ENCODE data around the gene GGTLC3. TPM values are rescaled to one million over a fixed set of nuclear protein-coding genes. Genes with fewer than 3 reads are reported as not detected.
A peak's percentile ranks its signal among the peaks of the same experiment; 100 is the strongest.
"Not testable (repeated sequence)": the region's sequence is repeated elsewhere in the genome, so short reads cannot be mapped to it uniquely, and the experiment has no call there.

The GGTLC3 gene
- total RNA-seq, 1 donor from 2014 or later = not detected

DNA sequence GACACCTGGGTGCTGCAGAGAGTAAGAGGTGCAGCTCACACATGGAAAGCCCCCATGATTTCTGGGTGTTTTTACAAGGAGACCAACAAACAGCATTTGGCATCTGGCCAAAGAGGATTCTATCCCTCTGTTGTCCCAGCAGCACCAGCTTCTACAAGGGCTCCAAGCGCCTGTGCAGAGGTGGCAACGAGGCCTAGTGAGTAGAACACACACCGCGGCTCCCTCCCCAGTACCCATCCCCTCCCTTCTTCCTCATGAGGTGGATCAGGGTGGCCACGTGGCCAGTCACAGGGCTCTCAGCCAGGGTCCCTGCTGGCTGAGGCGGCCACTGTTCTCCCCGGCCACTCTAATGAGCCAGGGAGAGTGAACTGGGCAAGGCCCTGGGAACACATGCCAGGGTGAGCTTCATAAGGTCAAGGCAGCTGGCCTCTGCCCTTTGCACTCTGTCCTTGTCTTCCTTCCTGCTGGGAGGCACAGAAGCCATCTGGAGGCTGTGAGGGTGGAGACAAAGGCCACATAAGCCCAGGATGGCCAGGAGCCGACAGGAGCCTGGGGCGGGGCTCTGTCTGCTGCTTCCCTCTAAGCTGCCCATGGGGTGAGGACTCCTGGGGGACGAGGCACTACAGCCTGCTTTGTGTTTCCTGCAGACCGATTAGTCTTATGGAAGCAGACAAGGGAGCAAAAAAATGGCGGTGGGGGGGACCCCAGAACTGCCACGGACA is 31.7 kb upstream of the GGTLC3 start:
- not testable (repeated sequence) for H3K36me3 ChIP-seq; H3K27ac ChIP-seq; H2AFZ ChIP-seq (replicated peaks); H3K4me1 ChIP-seq; H4K20me1 ChIP-seq (ENCODE audit: low read depth); H3K4me2 ChIP-seq; H3K27me3 ChIP-seq; H3K27ac Mint-ChIP-seq; H3K9me3 Mint-ChIP-seq; H3K79me2 ChIP-seq (ENCODE audit: low read depth); H3K4me3 ChIP-seq; DNase-seq (ENCODE audit: low spot score); H3K4me1 Mint-ChIP-seq; H3K9me3 ChIP-seq (ENCODE audit: low read depth); H3K27me3 Mint-ChIP-seq (ENCODE audit: insufficient read depth, low read depth); H3K9ac ChIP-seq; H3F3A ChIP-seq (ENCODE audit: low read depth); H3K4me3 Mint-ChIP-seq; H3K36me3 Mint-ChIP-seq

DNA sequence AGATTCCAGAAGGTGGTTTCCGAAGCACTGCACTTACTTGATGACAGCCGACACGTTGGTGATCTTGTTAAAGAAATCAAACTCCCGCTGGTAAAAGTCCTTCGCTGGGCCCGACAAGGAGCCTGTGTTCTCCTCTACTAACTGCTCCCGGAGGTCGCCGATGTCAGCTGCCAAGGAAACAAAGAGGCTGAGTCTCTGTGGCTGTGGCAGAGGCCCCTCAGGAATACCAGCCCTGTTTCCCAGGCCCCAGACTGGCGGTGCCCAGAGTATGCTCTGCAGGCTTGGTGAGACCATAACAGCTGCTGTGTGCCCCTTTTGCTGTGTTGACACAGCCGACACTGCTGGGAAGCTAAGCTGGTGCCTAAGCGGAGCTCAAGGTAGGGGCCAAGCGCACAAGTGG is 26.7 kb upstream of the GGTLC3 start:
- H3K4me2 ChIP-seq; H3K4me1 ChIP-seq; H2AFZ ChIP-seq (replicated peaks); H3K27me3 Mint-ChIP-seq (ENCODE audit: insufficient read depth, low read depth); H3K4me3 Mint-ChIP-seq; H4K20me1 ChIP-seq (ENCODE audit: low read depth); H3F3A ChIP-seq (ENCODE audit: low read depth); H3K36me3 ChIP-seq; H3K27ac ChIP-seq; H3K27me3 ChIP-seq; H3K36me3 Mint-ChIP-seq; H3K9me3 ChIP-seq (ENCODE audit: low read depth); H3K27ac Mint-ChIP-seq; H3K9me3 Mint-ChIP-seq; H3K79me2 ChIP-seq (ENCODE audit: low read depth); H3K4me3 ChIP-seq; H3K9ac ChIP-seq; H3K4me1 Mint-ChIP-seq; DNase-seq (ENCODE audit: low spot score): not testable (repeated sequence)

- H3K27ac ChIP-seq; DNase-seq (ENCODE audit: low spot score); H3K4me1 ChIP-seq; H3K36me3 ChIP-seq; H2AFZ ChIP-seq (replicated peaks); H3K79me2 ChIP-seq (ENCODE audit: low read depth); H3K36me3 Mint-ChIP-seq; H3K9me3 Mint-ChIP-seq; H3K27me3 ChIP-seq; H4K20me1 ChIP-seq (ENCODE audit: low read depth); H3F3A ChIP-seq (ENCODE audit: low read depth); H3K4me3 ChIP-seq; H3K27me3 Mint-ChIP-seq (ENCODE audit: insufficient read depth, low read depth); H3K9me3 ChIP-seq (ENCODE audit: low read depth); H3K4me2 ChIP-seq; H3K4me1 Mint-ChIP-seq; H3K4me3 Mint-ChIP-seq; H3K27ac Mint-ChIP-seq; H3K9ac ChIP-seq: not testable (repeated sequence)
These were observed 25.4 kb upstream of the GGTLC3 start for GRCh38 chr22:18543400-18543799.

GRCh38 chr22:18539994-18540393 is 22.0 kb upstream of the GGTLC3 start:
- not testable (repeated sequence) for H3K9me3 ChIP-seq (ENCODE audit: low read depth); DNase-seq (ENCODE audit: low spot score); H3K27me3 ChIP-seq; H3K27ac ChIP-seq; H3K4me2 ChIP-seq; H3K4me3 ChIP-seq; H3K27me3 Mint-ChIP-seq (ENCODE audit: insufficient read depth, low read depth); H4K20me1 ChIP-seq (ENCODE audit: low read depth); H3K9ac ChIP-seq; H3K4me1 Mint-ChIP-seq; H3K79me2 ChIP-seq (ENCODE audit: low read depth); H3K4me3 Mint-ChIP-seq; H3F3A ChIP-seq (ENCODE audit: low read depth); H3K4me1 ChIP-seq; H3K27ac Mint-ChIP-seq; H3K36me3 Mint-ChIP-seq; H3K9me3 Mint-ChIP-seq; H2AFZ ChIP-seq (replicated peaks); H3K36me3 ChIP-seq

GRCh38 chr22:18534315-18534714 is 16.4 kb upstream of the GGTLC3 start:
- H3K27me3 Mint-ChIP-seq (ENCODE audit: insufficient read depth, low read depth); H3K4me2 ChIP-seq; DNase-seq (ENCODE audit: low spot score); H3F3A ChIP-seq (ENCODE audit: low read depth); H3K36me3 ChIP-seq; H3K79me2 ChIP-seq (ENCODE audit: low read depth); H3K36me3 Mint-ChIP-seq; H3K4me3 Mint-ChIP-seq; H3K27me3 ChIP-seq; H3K27ac Mint-ChIP-seq; H3K9me3 Mint-ChIP-seq; H3K4me1 ChIP-seq; H3K4me1 Mint-ChIP-seq; H3K27ac ChIP-seq; H3K9me3 ChIP-seq (ENCODE audit: low read depth); H2AFZ ChIP-seq (replicated peaks); H4K20me1 ChIP-seq (ENCODE audit: low read depth); H3K9ac ChIP-seq; H3K4me3 ChIP-seq: not testable (repeated sequence)

DNA sequence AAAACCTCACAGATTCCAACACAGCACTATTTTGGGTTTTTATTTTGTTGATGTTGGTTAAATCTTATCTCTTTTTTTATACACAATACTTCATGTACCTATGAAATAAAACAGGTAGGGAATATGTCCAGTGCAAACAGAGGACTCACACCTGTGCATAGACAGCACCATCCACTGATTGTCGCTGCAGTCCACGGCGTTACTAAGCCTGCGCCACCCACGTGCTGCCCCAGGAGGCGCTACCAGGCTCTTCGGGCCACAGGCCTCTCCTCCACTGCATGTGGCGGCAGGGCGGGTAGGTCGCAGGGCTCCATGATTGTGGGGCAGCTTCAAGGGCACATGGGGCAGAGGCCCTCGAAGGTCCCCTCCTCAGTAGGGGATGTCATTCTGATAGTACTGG is 15.7 kb upstream of the GGTLC3 start:
- H3K79me2 ChIP-seq (ENCODE audit: low read depth); H4K20me1 ChIP-seq (ENCODE audit: low read depth); H3K4me3 ChIP-seq; H3K4me1 ChIP-seq; H3K27ac ChIP-seq; DNase-seq (ENCODE audit: low spot score); H3K9me3 ChIP-seq (ENCODE audit: low read depth); H3F3A ChIP-seq (ENCODE audit: low read depth); H3K9ac ChIP-seq; H3K4me2 ChIP-seq; H3K4me1 Mint-ChIP-seq; H3K27ac Mint-ChIP-seq; H3K9me3 Mint-ChIP-seq; H3K27me3 Mint-ChIP-seq (ENCODE audit: insufficient read depth, low read depth); H2AFZ ChIP-seq (replicated peaks); H3K36me3 Mint-ChIP-seq; H3K4me3 Mint-ChIP-seq; H3K27me3 ChIP-seq; H3K36me3 ChIP-seq: not testable (repeated sequence)

DNA sequence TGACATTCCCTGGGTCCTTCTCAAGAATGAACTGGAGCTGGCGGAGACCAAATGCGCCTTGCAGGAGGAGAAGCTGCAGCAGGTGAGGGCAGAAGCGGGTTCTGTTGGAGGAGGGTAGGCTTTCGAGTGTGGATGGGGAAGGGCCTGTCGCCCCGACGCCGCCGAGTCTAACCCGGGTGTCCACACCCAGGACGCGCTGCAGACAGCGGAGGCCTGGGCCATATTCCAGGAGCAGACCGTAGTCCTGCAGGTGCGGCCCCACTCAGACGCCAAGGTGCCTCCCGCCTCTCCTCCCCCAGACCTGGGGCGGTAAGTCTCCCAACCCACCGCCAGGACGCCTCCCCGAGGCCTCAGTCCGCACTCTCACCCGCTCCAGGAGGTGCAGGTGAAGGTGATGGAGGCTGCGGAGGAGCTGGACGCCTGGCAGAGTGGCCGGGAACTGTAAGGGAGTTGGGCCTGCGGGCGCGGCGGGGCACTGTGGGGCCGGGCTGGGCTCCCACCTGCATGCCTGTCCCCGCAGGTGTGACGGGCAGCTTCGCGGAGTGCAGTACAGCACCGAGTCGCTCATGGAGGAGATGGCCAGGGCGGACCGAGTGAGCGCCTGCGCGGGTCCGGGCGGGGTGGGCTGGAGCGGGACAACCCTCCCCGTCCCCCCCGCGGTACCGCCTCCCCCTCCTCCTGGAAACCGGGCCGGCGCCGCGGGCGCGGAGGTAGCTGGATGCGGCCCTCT is 11.6 kb upstream of the GGTLC3 start:
- not testable (repeated sequence) for H3K27me3 ChIP-seq

GRCh38 chr22:18528597-18529415 is 10.8 kb upstream of the GGTLC3 start:
- not testable (repeated sequence) for H3K36me3 ChIP-seq; H3K27ac ChIP-seq; H3K4me1 Mint-ChIP-seq; H3K9me3 Mint-ChIP-seq; H3F3A ChIP-seq (ENCODE audit: low read depth); H4K20me1 ChIP-seq (ENCODE audit: low read depth); H3K9me3 ChIP-seq (ENCODE audit: low read depth); H3K79me2 ChIP-seq (ENCODE audit: low read depth); H3K27me3 ChIP-seq; H3K4me2 ChIP-seq; H3K27me3 Mint-ChIP-seq (ENCODE audit: insufficient read depth, low read depth); H2AFZ ChIP-seq (replicated peaks); H3K4me3 Mint-ChIP-seq; H3K4me3 ChIP-seq; H3K27ac Mint-ChIP-seq; H3K9ac ChIP-seq; H3K36me3 Mint-ChIP-seq; H3K4me1 ChIP-seq
- DNase-seq (ENCODE audit: low spot score) = peak; percentile 63

More for the DNA sequence above, 11.6 kb upstream of the GGTLC3 start:
- H3K27ac Mint-ChIP-seq; H3K27me3 Mint-ChIP-seq (ENCODE audit: insufficient read depth, low read depth); H3K4me2 ChIP-seq; H2AFZ ChIP-seq (replicated peaks); H3K9me3 ChIP-seq (ENCODE audit: low read depth); H3K4me3 Mint-ChIP-seq; H3K4me3 ChIP-seq; H4K20me1 ChIP-seq (ENCODE audit: low read depth); H3K4me1 ChIP-seq; H3K9me3 Mint-ChIP-seq; H3K36me3 ChIP-seq; DNase-seq (ENCODE audit: low spot score); H3F3A ChIP-seq (ENCODE audit: low read depth); H3K4me1 Mint-ChIP-seq; H3K9ac ChIP-seq; H3K79me2 ChIP-seq (ENCODE audit: low read depth); H3K36me3 Mint-ChIP-seq; H3K27ac ChIP-seq: not testable (repeated sequence)
